ENCODE data around the gene IER5. TPM values are rescaled to one million over a fixed set of nuclear protein-coding genes. Genes with fewer than 3 reads are reported as not detected.

Gene IER5
- total and polyA plus RNA-seq, 5 experiments from 2014 or later, result 2.5 to 19.6 (median 9.4) TPM

GRCh38 chr1:181091309-181092040, 3.0 kb downstream of the IER5 start:
- DNase-seq (no peak), ATAC-seq (no peak)
- Mint-ChIP-seq H3K27me3 (no peaks in the 10 kb centered on the region), H3K27ac (peak overlapping the region in 9 of 10 donors; percentile 8 to 98 (median 93)), H3K4me3 (peak overlapping the region in 8 of 10 donors; percentile 32 to 99 (median 97)), H3K9me3 (no peaks in the 10 kb centered on the region), H3K36me3 (peaks cover 0 to 11% (median 3%) of the 10 kb centered on the region in 3 donors), H3K4me1 (peaks cover 26 to 65% (median 50%) of the 10 kb centered on the region in 4 donors)
- POLR2A ChIA-PET, result interaction anchor here (1.1 to 8.8 kb wide), 10 partner anchors 11 to 72 kb away, joined by 3 to 239 read pairs (median 20); partner anchors contain the start of genes MR1 and STX6

GRCh38 chr1:181092056-181092455, 3.6 kb downstream of the IER5 start:
- POLR2A ChIA-PET, result interaction anchor here (0.7 to 8.8 kb wide), 3 partner anchors 11 to 72 kb away, joined by 4 to 239 read pairs (median 42); no protein-coding TSS in a partner anchor
- peaks cover 26 to 69% (median 49%) of the 10 kb centered on the region in 4 donors for H3K4me1 Mint-ChIP-seq
- no peaks in the 10 kb centered on the region for H3K27me3 Mint-ChIP-seq
- ATAC-seq (no peak), DNase-seq (no peak)
- peaks cover 0 to 11% (median 3%) of the 10 kb centered on the region in 3 donors for H3K36me3 Mint-ChIP-seq
- peak overlapping the region in 5 of 10 donors; percentile 2 to 46 (median 27) for H3K27ac Mint-ChIP-seq
- no peaks in the 10 kb centered on the region for H3K9me3 Mint-ChIP-seq
- peak overlapping the region in 4 of 10 donors; percentile 1 to 99 (median 42) for H3K4me3 Mint-ChIP-seq

GRCh38 chr1:181092883-181093458, 4.5 kb downstream of the IER5 start:
- Mint-ChIP-seq H3K9me3 (no peaks in the 10 kb centered on the region), H3K27me3 (no peaks in the 10 kb centered on the region), H3K4me1 (peaks cover 26 to 68% (median 45%) of the 10 kb centered on the region in 4 donors), H3K4me3 (peak overlapping the region in 2 of 10 donors; percentile 11 to 40), H3K36me3 (peaks cover 0 to 11% (median 3%) of the 10 kb centered on the region in 3 donors), H3K27ac (peak overlapping the region in 3 of 10 donors; percentile 7 to 75 (median 27))
- DNase-seq (no peak), ATAC-seq (no peak)
- POLR2A ChIA-PET, result interaction anchor here (4.7 to 8.8 kb wide), 2 partner anchors 10 to 49 kb away, joined by 42 to 239 read pairs; no protein-coding TSS in a partner anchor

- POLR2A ChIA-PET, result interaction anchor here (1.9 kb wide), 1 partner anchor 10 kb away, joined by 8 read pairs; no protein-coding TSS in a partner anchor
- Mint-ChIP-seq H3K9me3 (no peaks in the 10 kb centered on the region), H3K4me3 (no peak overlapping the region), H3K27ac (no peak overlapping the region), H3K4me1 (peaks cover 28 to 72% (median 52%) of the 10 kb centered on the region in 4 donors), H3K27me3 (no peaks in the 10 kb centered on the region), H3K36me3 (peaks cover 0 to 11% (median 3%) of the 10 kb centered on the region in 3 donors)
- DNase-seq, result no peak
- no peak for ATAC-seq
Measured at GRCh38 chr1:181094416-181095212, 6.1 kb downstream of the IER5 start.

- peaks cover 26 to 72% (median 58%) of the 10 kb centered on the region in 4 donors for H3K4me1 Mint-ChIP-seq
- DNase-seq, result no peak
- POLR2A ChIA-PET, result interaction anchor here (1.9 kb wide), 1 partner anchor 10 kb away, joined by 8 read pairs; no protein-coding TSS in a partner anchor
- no peaks in the 10 kb centered on the region for H3K9me3 Mint-ChIP-seq
- peaks cover 0 to 11% (median 3%) of the 10 kb centered on the region in 3 donors for H3K36me3 Mint-ChIP-seq
- no peaks in the 10 kb centered on the region for H3K27me3 Mint-ChIP-seq
- H3K4me3 Mint-ChIP-seq, result no peak overlapping the region
- ATAC-seq, result no peak
- H3K27ac Mint-ChIP-seq, result no peak overlapping the region
Measured at GRCh38 chr1:181095260-181095659, 6.8 kb downstream of the IER5 start.

GRCh38 chr1:181095763-181096184, 7.3 kb downstream of the IER5 start:
- POLR2A ChIA-PET, result interaction anchor here (1.9 kb wide), 1 partner anchor 9 kb away, joined by 8 read pairs; no protein-coding TSS in a partner anchor
- no peaks in the 10 kb centered on the region for H3K9me3 Mint-ChIP-seq
- H3K36me3 Mint-ChIP-seq, result peaks cover 0 to 11% (median 3%) of the 10 kb centered on the region in 3 donors
- H3K4me3 Mint-ChIP-seq, result no peak overlapping the region
- peak overlapping the region in 1 of 10 donors; percentile 72 for H3K27ac Mint-ChIP-seq
- peaks cover 28 to 74% (median 58%) of the 10 kb centered on the region in 4 donors for H3K4me1 Mint-ChIP-seq
- H3K27me3 Mint-ChIP-seq, result no peaks in the 10 kb centered on the region
- DNase-seq (no peak), ATAC-seq (no peak)

GRCh38 chr1:181097242-181097641, 8.7 kb downstream of the IER5 start:
- POLR2A ChIA-PET, result interaction anchor here (1.3 to 12.1 kb wide), 2 partner anchors 8 to 9 kb away, joined by 6 to 239 read pairs; partner anchors contain the start of gene IER5
- H3K36me3 Mint-ChIP-seq, result peaks cover 0 to 11% (median 3%) of the 10 kb centered on the region in 3 donors
- no peak for DNase-seq
- no peaks in the 10 kb centered on the region for H3K9me3 Mint-ChIP-seq
- no peak for ATAC-seq
- peaks cover 20 to 70% (median 53%) of the 10 kb centered on the region in 4 donors for H3K4me1 Mint-ChIP-seq
- peak overlapping the region in 1 of 10 donors; percentile 7 for H3K27ac Mint-ChIP-seq
- peak overlapping the region in 1 of 10 donors; percentile 14 for H3K4me3 Mint-ChIP-seq
- no peaks in the 10 kb centered on the region for H3K27me3 Mint-ChIP-seq

GRCh38 chr1:181099152-181100014, 10.9 kb downstream of the IER5 start:
- Mint-ChIP-seq H3K27ac (peak overlapping the region in 6 of 10 donors; percentile 8 to 83 (median 53)), H3K9me3 (no peaks in the 10 kb centered on the region), H3K27me3 (no peaks in the 10 kb centered on the region), H3K36me3 (peaks cover 0 to 2% (median 2%) of the 10 kb centered on the region in 3 donors), H3K4me1 (peaks cover 18 to 73% (median 60%) of the 10 kb centered on the region in 4 donors), H3K4me3 (peak overlapping the region in 3 of 10 donors; percentile 49 to 63 (median 59))
- DNase-seq (no peak), ATAC-seq (no peak)
- POLR2A ChIA-PET, result interaction anchor here (12.1 kb wide), 1 partner anchor 10 kb away, joined by 239 read pairs; the partner anchor contains the start of gene IER5

GRCh38 chr1:181100015-181100905, 11.8 kb downstream of the IER5 start:
- no peaks in the 10 kb centered on the region for H3K27me3 Mint-ChIP-seq
- no peak for DNase-seq
- POLR2A ChIA-PET, result interaction anchor here (0.6 to 12.1 kb wide), 2 partner anchors 11 to 99 kb away, joined by 4 to 239 read pairs; partner anchors contain the start of gene IER5
- H3K36me3 Mint-ChIP-seq, result no peaks in the 10 kb centered on the region
- H3K4me3 Mint-ChIP-seq, result peak overlapping the region in 2 of 10 donors; percentile 59 to 63
- no peak for ATAC-seq
- no peaks in the 10 kb centered on the region for H3K9me3 Mint-ChIP-seq
- peak overlapping the region in 5 of 10 donors; percentile 8 to 73 (median 63) for H3K27ac Mint-ChIP-seq
- peaks cover 20 to 73% (median 59%) of the 10 kb centered on the region in 4 donors for H3K4me1 Mint-ChIP-seq

- no peaks in the 10 kb centered on the region for H3K9me3 Mint-ChIP-seq
- H3K36me3 Mint-ChIP-seq, result no peaks in the 10 kb centered on the region
- POLR2A ChIA-PET, result interaction anchor here (0.6 to 12.1 kb wide), 2 partner anchors 12 to 100 kb away, joined by 4 to 239 read pairs; partner anchors contain the start of gene IER5
- ATAC-seq (no peak), DNase-seq (no peak)
- no peak overlapping the region for H3K4me3 Mint-ChIP-seq
- H3K27ac Mint-ChIP-seq, result peak overlapping the region in 2 of 10 donors; percentile 63 to 73
- H3K4me1 Mint-ChIP-seq, result peaks cover 23 to 73% (median 62%) of the 10 kb centered on the region in 4 donors
- H3K27me3 Mint-ChIP-seq, result no peaks in the 10 kb centered on the region
Measured at GRCh38 chr1:181100934-181101333, 12.4 kb downstream of the IER5 start.

All from naive thymus-derived CD8-positive, alpha-beta T cell (primary cell).